GM19455 (cell line): Measurements from ENCODE around the gene FOXL2NB.
"Not testable (repeated sequence)": the region's sequence is repeated elsewhere in the genome, so short reads cannot be mapped to it uniquely, and the experiment has no call there.

ENCODE experiments used
- ATAC-seq: cut with Tn5 transposase; IDR thresholded peaks from one replicate; pipeline ENCODE4 v1.9.1; 2021; ENCODE audit not compliant: unreplicated experiment

FOXL2NB gene

GRCh38 chr3:138946663-138947494, at the start of gene FOXL2NB, which contains the start of gene FOXL2:
TSS of gene FOXL2NB (plus strand) at chr3:138947217. CDS start at chr3:138947365, 148 bp downstream.
TSS of gene FOXL2 (minus strand) at chr3:138947137. CDS start at chr3:138946722, 415 bp downstream.
- ATAC-seq = no peak

- no peak for ATAC-seq
These were observed 48.7 kb upstream of the FOXL2NB start for GRCh38 chr3:138898301-138898700.

GRCh38 chr3:138898708-138899107, 48.3 kb upstream of the FOXL2NB start:
- ATAC-seq = no peak

GRCh38 chr3:138899351-138899991, 47.5 kb upstream of the FOXL2NB start:
- ATAC-seq = no peak

GRCh38 chr3:138901567-138901966, 45.5 kb upstream of the FOXL2NB start:
- ATAC-seq = no peak

GRCh38 chr3:138902171-138902570, 44.8 kb upstream of the FOXL2NB start:
- no peak for ATAC-seq

- no peak for ATAC-seq
These were observed 39.5 kb upstream of the FOXL2NB start for GRCh38 chr3:138907539-138907938.

GRCh38 chr3:138908846-138909245, 38.2 kb upstream of the FOXL2NB start:
- ATAC-seq = no peak

- ATAC-seq = no peak
These were observed 37.1 kb upstream of the FOXL2NB start for GRCh38 chr3:138909904-138910303.

GRCh38 chr3:138911621-138912020, 35.4 kb upstream of the FOXL2NB start:
- no peak for ATAC-seq

- ATAC-seq = no peak
These were observed 34.8 kb upstream of the FOXL2NB start for GRCh38 chr3:138912237-138912636.

- ATAC-seq = no peak
These were observed 33.3 kb upstream of the FOXL2NB start for GRCh38 chr3:138913766-138914165.

GRCh38 chr3:138914870-138915502, 32.0 kb upstream of the FOXL2NB start:
- ATAC-seq = peak; percentile 14

GRCh38 chr3:138915503-138916498, 31.2 kb upstream of the FOXL2NB start:
- ATAC-seq = peak; percentile 90

GRCh38 chr3:138916824-138917223, 30.2 kb upstream of the FOXL2NB start:
- no peak for ATAC-seq

GRCh38 chr3:138919325-138919724, 27.7 kb upstream of the FOXL2NB start:
- ATAC-seq = no peak

GRCh38 chr3:138921316-138922292, 25.4 kb upstream of the FOXL2NB start:
- no peak for ATAC-seq

- not testable (repeated sequence) for ATAC-seq
These were observed 24.6 kb upstream of the FOXL2NB start for GRCh38 chr3:138922400-138922799.

GRCh38 chr3:138923531-138923994, 23.5 kb upstream of the FOXL2NB start:
- ATAC-seq = no peak
